ENCODE results near the gene CPSF7.

DNA sequence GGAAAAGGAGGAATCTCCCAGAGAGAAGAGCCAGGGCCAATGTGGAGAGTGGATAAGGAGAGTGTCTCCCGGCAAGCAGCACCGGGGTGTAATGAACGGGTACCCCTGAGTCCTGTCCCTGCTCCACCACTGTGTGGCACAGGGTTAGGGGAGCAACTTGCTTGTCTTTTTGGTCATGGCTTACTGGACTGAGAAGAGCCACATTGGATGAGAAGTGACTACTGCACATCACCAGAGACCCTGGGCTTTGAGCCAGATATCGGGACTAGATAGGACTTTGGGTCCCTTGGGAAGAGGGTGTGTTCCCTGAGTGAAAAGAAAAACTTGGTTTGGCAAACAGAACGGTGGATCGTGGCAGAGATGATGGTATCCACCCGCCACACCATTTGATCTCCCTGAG lies 24.7 kb upstream of the CPSF7 start:
- TF ChIP-seq POLR2AphosphoS5 (IDR thresholded peaks at IDR 0.05; ENCODE audit: low read depth) (no peak), GABPA (IDR thresholded peaks at IDR 0.05; ENCODE audit: low read depth) (no peak), SPI1 (IDR thresholded peaks at IDR 0.05; ENCODE audit: borderline replicate concordance, low read depth) (no peak)
- TF ChIP-seq, protein P1, sequence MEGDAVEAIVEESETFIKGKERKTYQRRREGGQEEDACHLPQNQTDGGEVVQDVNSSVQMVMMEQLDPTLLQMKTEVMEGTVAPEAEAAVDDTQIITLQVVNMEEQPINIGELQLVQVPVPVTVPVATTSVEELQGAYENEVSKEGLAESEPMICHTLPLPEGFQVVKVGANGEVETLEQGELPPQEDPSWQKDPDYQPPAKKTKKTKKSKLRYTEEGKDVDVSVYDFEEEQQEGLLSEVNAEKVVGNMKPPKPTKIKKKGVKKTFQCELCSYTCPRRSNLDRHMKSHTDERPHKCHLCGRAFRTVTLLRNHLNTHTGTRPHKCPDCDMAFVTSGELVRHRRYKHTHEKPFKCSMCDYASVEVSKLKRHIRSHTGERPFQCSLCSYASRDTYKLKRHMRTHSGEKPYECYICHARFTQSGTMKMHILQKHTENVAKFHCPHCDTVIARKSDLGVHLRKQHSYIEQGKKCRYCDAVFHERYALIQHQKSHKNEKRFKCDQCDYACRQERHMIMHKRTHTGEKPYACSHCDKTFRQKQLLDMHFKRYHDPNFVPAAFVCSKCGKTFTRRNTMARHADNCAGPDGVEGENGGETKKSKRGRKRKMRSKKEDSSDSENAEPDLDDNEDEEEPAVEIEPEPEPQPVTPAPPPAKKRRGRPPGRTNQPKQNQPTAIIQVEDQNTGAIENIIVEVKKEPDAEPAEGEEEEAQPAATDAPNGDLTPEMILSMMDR (IDR thresholded peaks at IDR 0.05; ENCODE audit: insufficient read depth, low read length) = no peak
- TF ChIP-seq, protein P2, sequence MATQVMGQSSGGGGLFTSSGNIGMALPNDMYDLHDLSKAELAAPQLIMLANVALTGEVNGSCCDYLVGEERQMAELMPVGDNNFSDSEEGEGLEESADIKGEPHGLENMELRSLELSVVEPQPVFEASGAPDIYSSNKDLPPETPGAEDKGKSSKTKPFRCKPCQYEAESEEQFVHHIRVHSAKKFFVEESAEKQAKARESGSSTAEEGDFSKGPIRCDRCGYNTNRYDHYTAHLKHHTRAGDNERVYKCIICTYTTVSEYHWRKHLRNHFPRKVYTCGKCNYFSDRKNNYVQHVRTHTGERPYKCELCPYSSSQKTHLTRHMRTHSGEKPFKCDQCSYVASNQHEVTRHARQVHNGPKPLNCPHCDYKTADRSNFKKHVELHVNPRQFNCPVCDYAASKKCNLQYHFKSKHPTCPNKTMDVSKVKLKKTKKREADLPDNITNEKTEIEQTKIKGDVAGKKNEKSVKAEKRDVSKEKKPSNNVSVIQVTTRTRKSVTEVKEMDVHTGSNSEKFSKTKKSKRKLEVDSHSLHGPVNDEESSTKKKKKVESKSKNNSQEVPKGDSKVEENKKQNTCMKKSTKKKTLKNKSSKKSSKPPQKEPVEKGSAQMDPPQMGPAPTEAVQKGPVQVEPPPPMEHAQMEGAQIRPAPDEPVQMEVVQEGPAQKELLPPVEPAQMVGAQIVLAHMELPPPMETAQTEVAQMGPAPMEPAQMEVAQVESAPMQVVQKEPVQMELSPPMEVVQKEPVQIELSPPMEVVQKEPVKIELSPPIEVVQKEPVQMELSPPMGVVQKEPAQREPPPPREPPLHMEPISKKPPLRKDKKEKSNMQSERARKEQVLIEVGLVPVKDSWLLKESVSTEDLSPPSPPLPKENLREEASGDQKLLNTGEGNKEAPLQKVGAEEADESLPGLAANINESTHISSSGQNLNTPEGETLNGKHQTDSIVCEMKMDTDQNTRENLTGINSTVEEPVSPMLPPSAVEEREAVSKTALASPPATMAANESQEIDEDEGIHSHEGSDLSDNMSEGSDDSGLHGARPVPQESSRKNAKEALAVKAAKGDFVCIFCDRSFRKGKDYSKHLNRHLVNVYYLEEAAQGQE (IDR thresholded peaks at IDR 0.05; ENCODE audit: insufficient replicate concordance, low read depth) = no peak

Measured in HL-60 (cell line).